ENCODE results near the gene ST8SIA1. TPM values are rescaled to one million over a fixed set of nuclear protein-coding genes. Genes with fewer than 3 reads are reported as not detected.
"Not testable (repeated sequence)": the region's sequence is repeated elsewhere in the genome, so short reads cannot be mapped to it uniquely, and the experiment has no call there.

Gene ST8SIA1
- total and polyA plus RNA-seq, 2 of the 8 experiments (the other 6 are each of a cell fraction or from before 2014, with no cell fraction given), result 1.9 to 4.4 TPM

DNA sequence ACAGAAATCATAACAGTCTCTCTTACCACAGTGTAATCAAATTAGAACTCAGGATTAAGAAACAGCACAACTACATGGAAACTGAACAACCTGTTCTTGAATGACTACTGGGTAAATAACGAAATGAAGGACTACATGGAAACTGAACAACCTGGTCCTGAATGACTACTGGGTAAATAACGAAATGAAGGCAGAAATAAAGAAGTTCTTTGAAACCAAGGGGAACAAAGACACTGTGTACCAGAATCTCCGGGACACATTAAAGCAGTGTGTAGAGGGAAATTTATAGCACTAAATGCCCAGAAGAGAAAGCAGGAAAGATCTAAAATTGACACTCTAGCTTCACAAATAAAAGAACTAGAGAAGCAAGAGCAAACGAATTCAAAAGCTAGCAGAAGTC, 185.2 kb downstream of the ST8SIA1 start:
- H3K9ac ChIP-seq (replicated peaks in 1 of 4; ENCODE audit: extremely low read depth in 1 of 4, low read depth in 3 of 4, low read length in 3 of 4); H3K36me3 ChIP-seq (ENCODE audit: control insufficient read depth in 2 of 4, insufficient read depth in 4 of 4, low read length in 3 of 4); H2BK120ac ChIP-seq (replicated peaks; ENCODE audit: low read depth, low read length); H3K79me1 ChIP-seq (ENCODE audit: low read depth, low read length); H2BK20ac ChIP-seq (ENCODE audit: low read length); H4K5ac ChIP-seq (ENCODE audit: insufficient read length, low read depth, low read length); H4K8ac ChIP-seq (ENCODE audit: extremely low read depth, insufficient read depth, low read length); DNase-seq (ENCODE audit: low read depth in 1 of 2, low spot score in 2 of 2); H3K9me3 ChIP-seq (ENCODE audit: insufficient read depth in 2 of 2, low read depth in 1 of 2, low read length in 1 of 2); H2AK5ac ChIP-seq (ENCODE audit: low read depth, low read length); H3K4me2 ChIP-seq (ENCODE audit: insufficient read depth in 1 of 2, low read depth in 2 of 2, low read length in 2 of 2); H2BK5ac ChIP-seq (ENCODE audit: low read depth, low read length); H3K79me2 ChIP-seq (ENCODE audit: control insufficient read depth in 1 of 2, insufficient read depth in 2 of 2, low read length in 2 of 2); H4K91ac ChIP-seq (replicated peaks; ENCODE audit: insufficient read length, low read length); H4K20me1 ChIP-seq (replicated peaks in 1 of 2; ENCODE audit: control insufficient read depth in 1 of 2, insufficient read depth in 2 of 2, low read length in 2 of 2); H3K4ac ChIP-seq (replicated peaks; ENCODE audit: insufficient read length, low read depth, low read length); H3K18ac ChIP-seq (ENCODE audit: extremely low read depth, low read length); H3K14ac ChIP-seq (ENCODE audit: insufficient read length); H3K27ac ChIP-seq (ENCODE audit: low read depth, low read length); FAIRE-seq; H2AFZ ChIP-seq (ENCODE audit: low read length); H3K56ac ChIP-seq (replicated peaks; ENCODE audit: insufficient read length, low read depth, low read length); H3K23me2 ChIP-seq (ENCODE audit: low read depth, low read length); H3K23ac ChIP-seq (ENCODE audit: insufficient read length); H3K4me1 ChIP-seq (replicated peaks in 1 of 4; ENCODE audit: control insufficient read depth in 3 of 4, insufficient read depth in 4 of 4, low read length in 3 of 4); POLR2A ChIA-PET (ENCODE audit: partially characterized antibody); H3K4me3 ChIP-seq (ENCODE audit: extremely low read depth in 1 of 4, insufficient read depth in 2 of 4, low read depth in 3 of 4, low read length in 4 of 4); H2BK12ac ChIP-seq (ENCODE audit: low read depth, low read length); H2BK15ac ChIP-seq (ENCODE audit: low read length); H3K27me3 ChIP-seq (replicated peaks in 1 of 4; ENCODE audit: control insufficient read depth in 3 of 4, extremely low read depth in 1 of 4, insufficient read depth in 3 of 4, low read length in 3 of 4): not testable (repeated sequence)
- 84% methylated on average over 4 of the region's 4 CpGs; no CpG with 5 or more reads in 1 of the 2 experiments for WGBS, 2 experiments (ENCODE audit: extremely low coverage in 1 of 2, insufficient coverage in 1 of 2, insufficient read length in 1 of 2, insufficient replicate concordance in 2 of 2, low coverage in 1 of 2, low lambda C conversion rate in 2 of 2, missing lambda C conversion rate in 1 of 2)
- CTCF ChIA-PET (ENCODE audit: partially characterized antibody), result interaction anchor here (1.1 kb wide), 1 partner anchor 66 kb away, joined by 3 read pairs; no protein-coding TSS in a partner anchor

DNA sequence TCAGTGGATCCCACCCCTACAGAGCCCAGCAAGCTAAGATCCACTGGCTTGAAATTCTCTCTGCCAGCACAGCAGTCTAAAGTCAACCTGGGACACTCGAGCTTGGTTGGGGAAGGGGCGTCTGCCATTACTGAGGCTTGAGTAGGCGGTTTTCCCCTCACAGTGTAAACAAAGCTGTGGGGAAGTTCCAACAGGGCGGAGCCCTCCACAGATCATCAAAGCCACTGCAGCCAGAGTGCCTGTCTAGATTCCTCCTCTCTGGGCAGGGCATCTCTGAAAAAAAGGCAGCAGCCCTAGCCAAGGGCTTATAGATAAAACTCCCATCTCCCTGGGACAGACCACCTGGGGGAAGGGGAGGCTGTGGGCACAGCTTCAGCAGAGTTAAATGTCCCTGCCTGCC, 187.8 kb downstream of the ST8SIA1 start:
- H3K23ac ChIP-seq (ENCODE audit: insufficient read length); H2AK5ac ChIP-seq (ENCODE audit: low read depth, low read length); H3K14ac ChIP-seq (ENCODE audit: insufficient read length); DNase-seq (ENCODE audit: low read depth in 1 of 2, low spot score in 2 of 2); H2BK20ac ChIP-seq (ENCODE audit: low read length); H2AFZ ChIP-seq (ENCODE audit: low read length); H3K4me3 ChIP-seq (ENCODE audit: extremely low read depth in 1 of 4, insufficient read depth in 2 of 4, low read depth in 3 of 4, low read length in 4 of 4); H3K4me2 ChIP-seq (ENCODE audit: insufficient read depth in 1 of 2, low read depth in 2 of 2, low read length in 2 of 2); H2BK12ac ChIP-seq (ENCODE audit: low read depth, low read length); H4K20me1 ChIP-seq (replicated peaks in 1 of 2; ENCODE audit: control insufficient read depth in 1 of 2, insufficient read depth in 2 of 2, low read length in 2 of 2); H3K9ac ChIP-seq (replicated peaks in 1 of 4; ENCODE audit: extremely low read depth in 1 of 4, low read depth in 3 of 4, low read length in 3 of 4); H3K27ac ChIP-seq (ENCODE audit: low read depth, low read length); H3K4ac ChIP-seq (replicated peaks; ENCODE audit: insufficient read length, low read depth, low read length); H3K36me3 ChIP-seq (ENCODE audit: control insufficient read depth in 2 of 4, insufficient read depth in 4 of 4, low read length in 3 of 4); H2BK15ac ChIP-seq (ENCODE audit: low read length); POLR2A ChIA-PET (ENCODE audit: partially characterized antibody); H3K9me3 ChIP-seq (ENCODE audit: insufficient read depth in 2 of 2, low read depth in 1 of 2, low read length in 1 of 2); H3K79me2 ChIP-seq (ENCODE audit: control insufficient read depth in 1 of 2, insufficient read depth in 2 of 2, low read length in 2 of 2); FAIRE-seq; H2BK5ac ChIP-seq (ENCODE audit: low read depth, low read length); H3K18ac ChIP-seq (ENCODE audit: extremely low read depth, low read length); H3K27me3 ChIP-seq (replicated peaks in 1 of 4; ENCODE audit: control insufficient read depth in 3 of 4, extremely low read depth in 1 of 4, insufficient read depth in 3 of 4, low read length in 3 of 4); H4K5ac ChIP-seq (ENCODE audit: insufficient read length, low read depth, low read length); H4K8ac ChIP-seq (ENCODE audit: extremely low read depth, insufficient read depth, low read length); H3K79me1 ChIP-seq (ENCODE audit: low read depth, low read length); H4K91ac ChIP-seq (replicated peaks; ENCODE audit: insufficient read length, low read length); H3K23me2 ChIP-seq (ENCODE audit: low read depth, low read length); H3K56ac ChIP-seq (replicated peaks; ENCODE audit: insufficient read length, low read depth, low read length); H3K4me1 ChIP-seq (replicated peaks in 1 of 4; ENCODE audit: control insufficient read depth in 3 of 4, insufficient read depth in 4 of 4, low read length in 3 of 4); H2BK120ac ChIP-seq (replicated peaks; ENCODE audit: low read depth, low read length): not testable (repeated sequence)
- WGBS, 2 experiments (ENCODE audit: extremely low coverage in 1 of 2, insufficient coverage in 1 of 2, insufficient read length in 1 of 2, insufficient replicate concordance in 2 of 2, low coverage in 1 of 2, low lambda C conversion rate in 2 of 2, missing lambda C conversion rate in 1 of 2), result 93% methylated on average over 4 of the region's 4 CpGs; no CpG with 5 or more reads in 1 of the 2 experiments
- CTCF ChIA-PET (ENCODE audit: partially characterized antibody), result interaction anchor here (1.1 to 2.7 kb wide), 2 partner anchors 25 to 28 kb away, joined by 3 to 14 read pairs; no protein-coding TSS in a partner anchor
